H1 (cell line): ENCODE data around the gene LRBA. TPM values are rescaled to one million over a fixed set of nuclear protein-coding genes. Genes with fewer than 3 reads are reported as not detected.

Source experiments
- CTCF ChIA-PET: fragments of 300-600 bp; sonication (Branson Sonifier 250); formaldehyde crosslinking; loops from one replicate; lab custom pipeline; 2021; ENCODE audit not compliant: partially characterized antibody; lab: Charles Lee
- POLR2A ChIA-PET: fragments of 300-600 bp; sonication (Branson Sonifier 250); formaldehyde crosslinking; loops from one replicate; lab custom pipeline; 2021; ENCODE audit warnings: inconsistent platforms; ENCODE audit not compliant: partially characterized antibody; lab: Charles Lee
- DNase-seq, 2 experiments: peaks; one replicate each; pipeline versions ENCODE4 v3.0.0 to v3.0.0-alpha.2; 2010 to 2022; ENCODE audit warnings: low spot score in 2 of 2, low read depth in 1 of 2, mixed read lengths in 1 of 2
- FAIRE-seq: peaks from 2 replicates; lab custom pipeline; 2011; peaks lifted over from hg19 to GRCh38; lab: Jason Lieb, UNC
- H2AFZ ChIP-seq: 2 replicates; pipeline ENCODE4 v1.8.1; 2012; ENCODE audit warnings: low read length, inconsistent platforms
- H2AK5ac ChIP-seq: 2 replicates; pipeline ENCODE4 v1.6.1; 2013; ENCODE audit warnings: low read depth, low read length
- H2BK120ac ChIP-seq: replicated peaks from 2 replicates; pipeline ENCODE3; 2013; ENCODE audit warnings: low read depth, low read length, inconsistent platforms
- H2BK12ac ChIP-seq: 2 replicates; pipeline ENCODE4 v1.6.1; 2013; ENCODE audit warnings: low read depth, low read length
- H2BK15ac ChIP-seq: 2 replicates; pipeline ENCODE4 v1.6.1; 2013; ENCODE audit warnings: low read length
- H2BK20ac ChIP-seq: 2 replicates; pipeline ENCODE4 v1.6.1; 2013; ENCODE audit warnings: low read length
- H2BK5ac ChIP-seq: 2 replicates; pipeline ENCODE4 v1.6.1; 2013; ENCODE audit warnings: low read depth, low read length
- H3K14ac ChIP-seq: 2 replicates; pipeline ENCODE4 v1.6.1; 2013; ENCODE audit warnings: inconsistent platforms; ENCODE audit not compliant: insufficient read length
- H3K18ac ChIP-seq: 2 replicates; pipeline ENCODE4 v1.6.1; 2013; ENCODE audit warnings: low read length; ENCODE audit errors: extremely low read depth
- H3K23ac ChIP-seq: 2 replicates; pipeline ENCODE4 v1.6.1; 2013; ENCODE audit warnings: inconsistent platforms; ENCODE audit not compliant: insufficient read length
- H3K23me2 ChIP-seq: 2 replicates; pipeline ENCODE4 v1.6.1; 2013; ENCODE audit warnings: low read depth, low read length
- H3K27ac ChIP-seq: 2 replicates; pipeline ENCODE4 v1.6.1; 2011; ENCODE audit warnings: low read depth, low read length, inconsistent platforms
- H3K27me3 ChIP-seq, 4 experiments: replicated peaks in 1 of 4; 1 replicate in 1 of 4; 2 replicates in 3 of 4; pipeline versions ENCODE4 v1.6.1 to v1.8.1; 2011 to 2013; ENCODE audit warnings: low read length in 3 of 4, mild to moderate bottlenecking in 3 of 4, inconsistent platforms in 2 of 4, mixed read lengths in 2 of 4, moderate library complexity in 1 of 4; ENCODE audit not compliant: control insufficient read depth in 3 of 4, insufficient read depth in 3 of 4; ENCODE audit errors: extremely low read depth in 1 of 4
- H3K36me3 ChIP-seq, 4 experiments: 2 replicates each; pipeline versions ENCODE4 v1.6.1 to v1.8.1; 2011 to 2013; ENCODE audit warnings: mild to moderate bottlenecking in 4 of 4, low read length in 3 of 4, moderate library complexity in 2 of 4, control low read depth in 1 of 4, inconsistent platforms in 1 of 4; ENCODE audit not compliant: insufficient read depth in 4 of 4, control insufficient read depth in 2 of 4
- H3K4ac ChIP-seq: replicated peaks from 2 replicates; pipeline ENCODE3; 2013; ENCODE audit warnings: low read length, low read depth, mixed read lengths, inconsistent platforms; ENCODE audit not compliant: insufficient read length
- H3K4me1 ChIP-seq, 4 experiments: replicated peaks in 1 of 4; 1 replicate in 1 of 4; 2 replicates in 3 of 4; pipeline versions ENCODE4 v1.6.1 to v1.8.1; 2011 to 2013; ENCODE audit warnings: low read length in 3 of 4, inconsistent platforms in 2 of 4, mixed read lengths in 1 of 4; ENCODE audit not compliant: insufficient read depth in 4 of 4, control insufficient read depth in 3 of 4
- H3K4me2 ChIP-seq, 2 experiments: 2 replicates each; pipeline versions ENCODE4 v1.6.1 to v1.8.1; 2011 to 2013; ENCODE audit warnings: low read depth in 2 of 2, low read length in 2 of 2, control low read depth in 1 of 2, inconsistent platforms in 1 of 2, mild to moderate bottlenecking in 1 of 2; ENCODE audit not compliant: insufficient read depth in 1 of 2
- H3K4me3 ChIP-seq, 4 experiments: fragments of 200-600, 300-600 bp in 1 of 4; sonication (generic), shearing (Covaris generic), sonication (Bioruptor Twin) in 1 of 4; 2 replicates each; pipeline versions ENCODE4 v1.5.1 to v1.8.1; 2011 to 2016; ENCODE audit warnings: low read length in 4 of 4, low read depth in 3 of 4, control low read depth in 2 of 4, inconsistent platforms in 2 of 4, mild to moderate bottlenecking in 2 of 4, mixed read lengths in 1 of 4, moderate library complexity in 1 of 4; ENCODE audit not compliant: insufficient read depth in 2 of 4; ENCODE audit errors: extremely low read depth in 1 of 4
- H3K56ac ChIP-seq: replicated peaks from 2 replicates; pipeline ENCODE3; 2013; ENCODE audit warnings: low read depth, mild to moderate bottlenecking, mixed read lengths, low read length, inconsistent platforms; ENCODE audit not compliant: insufficient read length
- H3K79me1 ChIP-seq: 2 replicates; pipeline ENCODE4 v1.6.1; 2013; ENCODE audit warnings: low read depth, low read length, control low read depth
- H3K79me2 ChIP-seq, 2 experiments: 2 replicates each; pipeline versions ENCODE4 v1.6.1 to v1.8.1; 2012 to 2013; ENCODE audit warnings: low read length in 2 of 2, mild to moderate bottlenecking in 2 of 2, inconsistent platforms in 1 of 2; ENCODE audit not compliant: insufficient read depth in 2 of 2, control insufficient read depth in 1 of 2
- H3K9ac ChIP-seq, 4 experiments: replicated peaks in 1 of 4; 1 replicate in 1 of 4; 2 replicates in 3 of 4; pipeline versions ENCODE4 v1.6.1 to v1.8.1; 2011 to 2013; ENCODE audit warnings: low read depth in 3 of 4, low read length in 3 of 4, control low read depth in 2 of 4, mild to moderate bottlenecking in 2 of 4, moderate library complexity in 2 of 4, inconsistent platforms in 1 of 4; ENCODE audit errors: extremely low read depth in 1 of 4
- H3K9me3 ChIP-seq, 2 experiments: 2 replicates each; pipeline versions ENCODE4 v1.6.1 to v1.8.1; 2012 to 2013; ENCODE audit warnings: mild to moderate bottlenecking in 2 of 2, moderate library complexity in 2 of 2, control low read depth in 1 of 2, inconsistent platforms in 1 of 2, low read depth in 1 of 2, low read length in 1 of 2, mixed read lengths in 1 of 2; ENCODE audit not compliant: insufficient read depth in 2 of 2
- H4K20me1 ChIP-seq, 2 experiments: replicated peaks in 1 of 2; 2 replicates each; pipeline versions ENCODE3 to v1.8.1; 2011 to 2013; ENCODE audit warnings: inconsistent platforms in 2 of 2, low read length in 2 of 2, mild to moderate bottlenecking in 1 of 2; ENCODE audit not compliant: insufficient read depth in 2 of 2, control insufficient read depth in 1 of 2
- H4K5ac ChIP-seq: 2 replicates; pipeline ENCODE4 v1.6.1; 2013; ENCODE audit warnings: low read length, low read depth, mixed read lengths, inconsistent platforms; ENCODE audit not compliant: insufficient read length
- H4K8ac ChIP-seq: 2 replicates; pipeline ENCODE4 v1.8.0; 2013; ENCODE audit warnings: mild to moderate bottlenecking, moderate library complexity, low read length, inconsistent platforms; ENCODE audit not compliant: insufficient read depth; ENCODE audit errors: extremely low read depth
- H4K91ac ChIP-seq: replicated peaks from 2 replicates; pipeline ENCODE3; 2013; ENCODE audit warnings: low read length, mixed read lengths, inconsistent platforms; ENCODE audit not compliant: insufficient read length
- E2F6 ChIP-seq: IDR thresholded peaks from 2 replicates; pipeline ENCODE4 v1.6.1; 2012; ENCODE audit warnings: inconsistent platforms
- GTF2F1 ChIP-seq: IDR thresholded peaks from 2 replicates; pipeline ENCODE4 v1.6.1; 2012; ENCODE audit warnings: low read depth, low read length, improper control_type of control experiment, borderline replicate concordance
- SIX5 ChIP-seq: IDR thresholded peaks from 2 replicates; pipeline ENCODE4 v1.6.1; 2011; ENCODE audit warnings: mild to moderate bottlenecking, low read depth, low read length
- TAF1 ChIP-seq: IDR thresholded peaks from 2 replicates; pipeline ENCODE4 v1.6.1; 2011; ENCODE audit warnings: mild to moderate bottlenecking, low read depth, low read length
- WGBS, 2 experiments: shearing (Covaris generic) in 1 of 2; methylation state at CpG; one replicate each; pipeline versions ENCODE4 v1.1.6 to v1.1.7; 2013 to 2015; ENCODE audit warnings: low lambda C conversion rate in 2 of 2, mixed read lengths in 2 of 2, inconsistent platforms in 1 of 2, low coverage in 1 of 2, missing lambda C conversion rate in 1 of 2; ENCODE audit not compliant: insufficient replicate concordance in 2 of 2, insufficient coverage in 1 of 2, insufficient read length in 1 of 2; ENCODE audit errors: extremely low coverage in 1 of 2, missing lambda C conversion rate in 1 of 2; 5-methylcytosine and 5-hydroxymethylcytosine counted together
- polyA plus RNA-seq, 7 experiments: library from polyadenylated mRNA; depleted of rRNA in 3 of 7; stranded (reverse) in 5 of 7; unstranded in 2 of 7; fragments of >200 nt in 5 of 7; fragments of 200-250 nt in 2 of 7; gene quantifications; 1 replicate in 5 of 7; 2 replicates in 1 of 7; 4 replicates in 1 of 7; pipeline versions ENCODE4 v1.2.1 to v1.2.3, GENCODE V29; 2011 to 2013; ENCODE audit warnings: missing spikeins in 2 of 7, mixed read lengths in 2 of 7
- total RNA-seq: library from RNA; stranded (reverse); fragmentation: NEBNext Ultra II Directional; extraction: Animal tissue kit (Norgen Biotek cat#: 25700); gene quantifications from 2 replicates; pipeline ENCODE4 v1.2.1, GENCODE V29; 2021

Gene LRBA
- total and polyA plus RNA-seq, 2 of the 8 experiments (the other 6 are each of a cell fraction or from before 2014, with no cell fraction given), result 54.6 to 83.2 TPM

GRCh38 chr4:150974750-150975149 is 40.3 kb downstream of the LRBA start:
- FAIRE-seq (no peak), DNase-seq (no peak)
- peaks cover 10 to 96% of the 10 kb centered on the region in 2 experiments; a peak in 3 of 4 replicates for H3K79me2 ChIP-seq
- H3K79me1 ChIP-seq, result peaks cover 9% of the 10 kb centered on the region
- no peak overlapping the region for H2BK12ac ChIP-seq
- H4K8ac ChIP-seq, result no peak overlapping the region
- no peak overlapping the region for H3K56ac ChIP-seq
- no peaks in the 10 kb centered on the region for H3K9me3 ChIP-seq
- H3K27me3 ChIP-seq, result no peaks in the 10 kb centered on the region
- ChIA-PET POLR2A (interaction anchor here (1.4 kb wide), 1 partner anchor 12 kb away, joined by 3 read pairs; no protein-coding TSS in a partner anchor), CTCF (interaction anchor here (0.5 to 1.1 kb wide), 6 partner anchors 9 to 592 kb away, joined by 3 to 7 read pairs (median 4); no protein-coding TSS in a partner anchor)
- H3K9ac ChIP-seq, result no peak overlapping the region
- H2AK5ac ChIP-seq, result no peak overlapping the region
- no peak overlapping the region for H3K18ac ChIP-seq
- H3K23me2 ChIP-seq, result no peaks in the 10 kb centered on the region
- no peak for TF ChIP-seq SIX5
- TF ChIP-seq GTF2F1, result no peak
- no peak for TF ChIP-seq E2F6
- no peak for TF ChIP-seq TAF1
- H2BK5ac ChIP-seq, result no peak overlapping the region
- H3K4ac ChIP-seq, result no peak overlapping the region
- H4K20me1 ChIP-seq, result peaks cover 5 to 19% of the 10 kb centered on the region in 2 experiments
- no peaks in the 10 kb centered on the region for H3K36me3 ChIP-seq
- no peak overlapping the region for H2BK15ac ChIP-seq
- H3K14ac ChIP-seq, result no peak overlapping the region
- H3K23ac ChIP-seq, result no peak overlapping the region
- no peak overlapping the region for H2BK120ac ChIP-seq
- no peak overlapping the region for H3K27ac ChIP-seq
- no peak overlapping the region for H4K5ac ChIP-seq
- H3K4me3 ChIP-seq, result no peak overlapping the region
- no peak overlapping the region for H2AFZ ChIP-seq
- H2BK20ac ChIP-seq, result no peak overlapping the region
- no peak overlapping the region for H3K4me2 ChIP-seq
- H3K4me1 ChIP-seq, result peaks cover 0 to 8% (median 0%) of the 10 kb centered on the region in 4 experiments; a peak in 3 of 7 replicates
- 92% methylated on average over 1 of the region's 1 CpG; no CpG with 5 or more reads in 1 of the 2 experiments for WGBS, 2 experiments
- no peak overlapping the region for H4K91ac ChIP-seq
